Body of pancreas (tissue), 4 donors: ENCODE measurements around the gene GFRA1. TPM values are rescaled to one million over a fixed set of nuclear protein-coding genes. Genes with fewer than 3 reads are reported as not detected.

ENCODE experiments used
- ATAC-seq: fragments of 150-250 bp; one replicate; pipeline ENCODE4 v1.9.1; 2016
- DNase-seq, 4 donors: peaks; one replicate each; pipeline ENCODE4 v3.0.0-alpha.2; 2019
- H3K27ac ChIP-seq, 4 donors: fragments of 200-600 bp; sonication (generic); 1 replicate in 3 of 4; 2 replicates in 1 of 4; pipeline versions ENCODE4 v1.5.1 to v1.6.1; 2016 to 2019; ENCODE audit warnings: mild to moderate bottlenecking in 1 of 4, mixed read lengths in 1 of 4, moderate library complexity in 1 of 4
- H3K27me3 ChIP-seq, 2 donors: fragments of 200-600 bp; sonication (generic); one replicate each; pipeline ENCODE4 v1.6.0; 2016; ENCODE audit warnings: mild to moderate bottlenecking in 1 of 2
- H3K36me3 ChIP-seq, 2 donors: fragments of 200-600 bp; sonication (generic); replicated peaks in 1 of 2; 2 replicates each; pipeline ENCODE4 v1.5.1; 2016; ENCODE audit warnings: low read depth in 2 of 2; ENCODE audit not compliant: insufficient read depth in 1 of 2
- H3K4me1 ChIP-seq: fragments of 200-600 bp; sonication (generic); one replicate; pipeline ENCODE4 v1.6.0; 2016
- H3K4me3 ChIP-seq, 2 donors: fragments of 200-600 bp; sonication (generic); 1 replicate in 1 of 2; 2 replicates in 1 of 2; pipeline ENCODE4 v1.5.1; 2016 to 2019
- H3K9me3 ChIP-seq, 3 donors: fragments of 200-600 bp; sonication (generic); 1 replicate in 2 of 3; 2 replicates in 1 of 3; pipeline ENCODE4 v1.5.1; 2016
- POLR2A ChIP-seq, 3 donors: fragments of 450-650 bp; IDR thresholded peaks; one replicate each; pipeline ENCODE4 v1.6.1; 2016; ENCODE audit warnings: antibody characterized with exemption in 3 of 3, mild to moderate bottlenecking in 2 of 3
- WGBS, 2 donors: methylation state at CpG; one replicate each; pipeline ENCODE4 v1.1.5; 2017; 5-methylcytosine and 5-hydroxymethylcytosine counted together
- intact Hi-C: fragments of 100-400 bp; cut with DNase I; formaldehyde crosslinking; loops from one replicate; pipeline ENCODE4 v1.15.1; 2023
- total RNA-seq, 2 donors: library from RNA; depleted of rRNA; stranded (reverse); fragments of >200 nt; gene quantifications; one replicate each; pipeline ENCODE4 v1.1.0, GENCODE V29; 2016
- TF ChIP-seq, protein P1 (sequence below), 7 experiments: fragments of 450-650 bp in 4 of 7; fragments of 200-600 bp in 3 of 7; sonication (generic) in 3 of 7; IDR thresholded peaks; one replicate each; pipeline ENCODE4 v1.5.1; 2016 to 2019; ENCODE audit warnings: antibody characterized with exemption in 7 of 7

The GFRA1 gene
- total RNA-seq, 2 donors from 2014 or later = 4.2 to 6.9 TPM

GRCh38 chr10:116097239-116097784 is 175.7 kb downstream of the GFRA1 start:
- Histone ChIP-seq H3K4me1 (no peaks in the 10 kb centered on the region), H3K9me3 (no peaks in the 10 kb centered on the region), H3K36me3 (no peaks in the 10 kb centered on the region), H3K4me3 (no peak overlapping the region), H3K27ac (no peak overlapping the region), H3K27me3 (no peaks in the 10 kb centered on the region)
- WGBS, 2 donors = 77 to 82% methylated on average over 6 to 7 of the region's 7 CpGs
- TF ChIP-seq POLR2A (IDR thresholded peaks at IDR 0.05) = no peak
- TF ChIP-seq, protein P1, sequence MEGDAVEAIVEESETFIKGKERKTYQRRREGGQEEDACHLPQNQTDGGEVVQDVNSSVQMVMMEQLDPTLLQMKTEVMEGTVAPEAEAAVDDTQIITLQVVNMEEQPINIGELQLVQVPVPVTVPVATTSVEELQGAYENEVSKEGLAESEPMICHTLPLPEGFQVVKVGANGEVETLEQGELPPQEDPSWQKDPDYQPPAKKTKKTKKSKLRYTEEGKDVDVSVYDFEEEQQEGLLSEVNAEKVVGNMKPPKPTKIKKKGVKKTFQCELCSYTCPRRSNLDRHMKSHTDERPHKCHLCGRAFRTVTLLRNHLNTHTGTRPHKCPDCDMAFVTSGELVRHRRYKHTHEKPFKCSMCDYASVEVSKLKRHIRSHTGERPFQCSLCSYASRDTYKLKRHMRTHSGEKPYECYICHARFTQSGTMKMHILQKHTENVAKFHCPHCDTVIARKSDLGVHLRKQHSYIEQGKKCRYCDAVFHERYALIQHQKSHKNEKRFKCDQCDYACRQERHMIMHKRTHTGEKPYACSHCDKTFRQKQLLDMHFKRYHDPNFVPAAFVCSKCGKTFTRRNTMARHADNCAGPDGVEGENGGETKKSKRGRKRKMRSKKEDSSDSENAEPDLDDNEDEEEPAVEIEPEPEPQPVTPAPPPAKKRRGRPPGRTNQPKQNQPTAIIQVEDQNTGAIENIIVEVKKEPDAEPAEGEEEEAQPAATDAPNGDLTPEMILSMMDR (IDR thresholded peaks at IDR 0.05) = no peak
- DNase-seq (no peak), ATAC-seq (no peak)
- intact Hi-C loops = no loop called here

GRCh38 chr10:116096526-116096925 is 176.5 kb downstream of the GFRA1 start:
- Histone ChIP-seq H3K9me3 (no peaks in the 10 kb centered on the region), H3K4me3 (no peak overlapping the region), H3K36me3 (no peaks in the 10 kb centered on the region), H3K27ac (no peak overlapping the region), H3K4me1 (no peaks in the 10 kb centered on the region), H3K27me3 (no peaks in the 10 kb centered on the region)
- ATAC-seq = no peak
- TF ChIP-seq, protein P1 (IDR thresholded peaks at IDR 0.05) = no peak
- TF ChIP-seq POLR2A (IDR thresholded peaks at IDR 0.05) = no peak
- no peak for DNase-seq
- WGBS, 2 donors = 70 to 77% methylated on average over 13 of the region's 13 CpGs
- intact Hi-C loops = no loop called here

GRCh38 chr10:116094356-116094755 is 178.7 kb downstream of the GFRA1 start:
- no peak for TF ChIP-seq POLR2A (IDR thresholded peaks at IDR 0.05)
- Histone ChIP-seq H3K9me3 (no peaks in the 10 kb centered on the region), H3K36me3 (no peaks in the 10 kb centered on the region), H3K27ac (no peak overlapping the region), H3K27me3 (no peaks in the 10 kb centered on the region), H3K4me1 (no peaks in the 10 kb centered on the region), H3K4me3 (no peak overlapping the region)
- WGBS, 2 donors = 80 to 83% methylated on average over 6 of the region's 6 CpGs
- DNase-seq (no peak), ATAC-seq (no peak)
- intact Hi-C loops = no loop called here

DNA sequence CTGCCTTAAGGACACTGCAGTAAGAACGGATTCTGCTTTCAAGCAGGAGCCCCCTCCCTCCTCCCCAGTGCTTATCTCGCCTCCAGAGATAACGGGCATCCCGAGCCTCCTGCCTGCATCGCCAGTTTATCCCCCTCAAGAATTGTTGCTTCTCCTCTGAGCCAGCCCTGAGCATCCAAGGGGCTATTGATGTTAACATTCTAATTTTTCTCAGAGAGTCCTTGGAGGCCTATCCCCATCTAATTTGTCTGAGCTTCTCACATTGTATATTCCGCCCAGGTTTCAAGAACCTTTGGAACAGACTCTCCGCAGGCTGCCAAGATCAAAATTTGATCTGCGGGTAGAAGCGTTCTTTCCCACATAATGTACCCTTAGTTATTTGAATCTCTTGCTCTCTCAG is 180.0 kb downstream of the GFRA1 start:
- Histone ChIP-seq H3K27me3 (no peaks in the 10 kb centered on the region), H3K27ac (no peak overlapping the region), H3K36me3 (no peaks in the 10 kb centered on the region), H3K9me3 (no peaks in the 10 kb centered on the region), H3K4me3 (no peak overlapping the region), H3K4me1 (no peaks in the 10 kb centered on the region)
- TF ChIP-seq POLR2A (IDR thresholded peaks at IDR 0.05) = no peak
- TF ChIP-seq, protein P1 (IDR thresholded peaks at IDR 0.05) = no peak
- DNase-seq (no peak), ATAC-seq (no peak)
- 72 to 75% methylated on average over 9 of the region's 9 CpGs for WGBS, 2 donors
- intact Hi-C loops = no loop called here

DNA sequence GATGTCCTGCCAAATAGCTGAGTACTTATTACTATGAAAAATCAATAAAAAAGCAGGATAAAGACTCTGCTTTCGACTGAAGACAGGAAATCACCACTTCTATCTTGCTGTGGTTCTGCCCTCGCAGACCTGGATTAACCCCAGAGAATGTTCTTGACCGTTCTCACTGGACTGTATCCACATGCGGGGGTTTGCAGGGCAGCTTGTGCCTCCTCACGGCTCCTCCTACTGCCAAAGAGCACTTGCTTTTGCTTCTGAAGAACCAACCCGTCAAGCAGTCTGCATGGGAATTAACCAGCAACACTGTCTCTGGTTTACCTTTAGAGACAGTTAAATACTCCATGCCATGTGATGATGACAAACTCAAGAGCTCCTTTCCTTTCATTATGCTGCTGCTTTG is 184.0 kb downstream of the GFRA1 start:
- no peaks in the 10 kb centered on the region for H3K9me3 ChIP-seq
- H3K27me3 ChIP-seq = no peaks in the 10 kb centered on the region
- no peaks in the 10 kb centered on the region for H3K36me3 ChIP-seq
- H3K27ac ChIP-seq = no peak overlapping the region
- 35 to 63% methylated on average over 6 of the region's 6 CpGs for WGBS, 2 donors
- no peaks in the 10 kb centered on the region for H3K4me1 ChIP-seq
- intact Hi-C loops = no loop called here
- ATAC-seq (no peak), DNase-seq (no peak)
- no peak overlapping the region for H3K4me3 ChIP-seq
- TF ChIP-seq, protein P1 (IDR thresholded peaks at IDR 0.05) = no peak
